Activated CD4-positive, alpha-beta memory T cell treated with anti-CD3 and anti-CD28 coated beads for 36 hours (primary cell): Measurements from ENCODE around the gene PRMT6. TPM values are rescaled to one million over a fixed set of nuclear protein-coding genes. Genes with fewer than 3 reads are reported as not detected.
"Not testable (repeated sequence)": the region's sequence is repeated elsewhere in the genome, so short reads cannot be mapped to it uniquely, and the experiment has no call there.

Experiments used
- CTCF ChIA-PET: fragments of 350-600 bp; sonication (Branson Sonifier 250); formaldehyde crosslinking; loops from one replicate; lab custom pipeline; 2021; ENCODE audit warnings: antibody characterized with exemption, inconsistent platforms; lab: Charles Lee
- POLR2A ChIA-PET: fragments of 350-600 bp; sonication (Branson Sonifier 250); formaldehyde crosslinking; loops from one replicate; lab custom pipeline; 2021; ENCODE audit warnings: antibody characterized with exemption; lab: Charles Lee
- DNase-seq: peaks from one replicate; pipeline ENCODE4 v3.0.0-alpha.2; 2020
- H3K27ac Mint-ChIP-seq: one replicate; pipeline ENCODE4 v1.8.0; 2021; ENCODE audit warnings: mixed read lengths
- H3K27me3 Mint-ChIP-seq: one replicate; pipeline ENCODE4 v1.8.0; 2021; ENCODE audit warnings: mixed read lengths
- H3K36me3 Mint-ChIP-seq: one replicate; pipeline ENCODE4 v1.8.0; 2021; ENCODE audit warnings: mixed read lengths
- H3K4me1 Mint-ChIP-seq: one replicate; pipeline ENCODE4 v1.8.0; 2021; ENCODE audit warnings: low read depth, mixed read lengths
- H3K4me3 Mint-ChIP-seq: one replicate; pipeline ENCODE4 v1.8.0; 2021; ENCODE audit warnings: mild to moderate bottlenecking, mixed read lengths
- H3K9me3 Mint-ChIP-seq: one replicate; pipeline ENCODE4 v1.8.0; 2021; ENCODE audit warnings: mixed read lengths
- intact Hi-C: fragments of 100-400 bp; cut with micrococcal nuclease; formaldehyde crosslinking; loops from one replicate; pipeline ENCODE4 v1.15.1; 2023
- total RNA-seq, 2 experiments: library from RNA; stranded (reverse); gene quantifications; one replicate each; pipeline ENCODE4 v1.2.3, GENCODE V29; 2021

PRMT6 gene
- total RNA-seq, 2 experiments from 2014 or later: 9.5 to 9.7 TPM

DNA sequence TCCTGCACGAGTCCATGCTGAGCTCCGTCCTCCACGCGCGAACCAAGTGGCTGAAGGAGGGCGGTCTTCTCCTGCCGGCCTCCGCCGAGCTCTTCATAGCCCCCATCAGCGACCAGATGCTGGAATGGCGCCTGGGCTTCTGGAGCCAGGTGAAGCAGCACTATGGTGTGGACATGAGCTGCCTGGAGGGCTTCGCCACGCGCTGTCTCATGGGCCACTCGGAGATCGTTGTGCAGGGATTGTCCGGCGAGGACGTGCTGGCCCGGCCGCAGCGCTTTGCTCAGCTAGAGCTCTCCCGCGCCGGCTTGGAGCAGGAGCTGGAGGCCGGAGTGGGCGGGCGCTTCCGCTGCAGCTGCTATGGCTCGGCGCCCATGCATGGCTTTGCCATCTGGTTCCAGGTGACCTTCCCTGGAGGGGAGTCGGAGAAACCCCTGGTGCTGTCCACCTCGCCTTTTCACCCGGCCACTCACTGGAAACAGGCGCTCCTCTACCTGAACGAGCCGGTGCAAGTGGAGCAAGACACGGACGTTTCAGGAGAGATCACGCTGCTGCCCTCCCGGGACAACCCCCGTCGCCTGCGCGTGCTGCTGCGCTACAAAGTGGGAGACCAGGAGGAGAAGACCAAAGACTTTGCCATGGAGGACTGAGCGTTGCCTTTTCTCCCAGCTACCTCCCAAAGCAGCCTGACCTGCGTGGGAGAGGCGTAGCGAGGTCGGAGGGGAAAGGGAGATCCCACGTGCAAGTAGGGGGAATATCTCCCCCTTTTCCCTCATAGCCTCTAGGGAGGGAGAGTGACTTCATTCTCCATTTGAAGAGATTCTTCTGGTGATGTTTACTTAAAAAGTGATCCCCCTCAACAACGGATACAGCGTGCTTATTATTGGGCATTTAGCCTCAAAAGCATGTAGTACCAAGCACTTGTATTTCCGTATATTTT, 991 bp downstream of the PRMT6 start:
- peak overlapping the region; percentile 90 for H3K27ac Mint-ChIP-seq
- intact Hi-C loops: loop anchor here (2.0 to 5.0 kb wide), 2 partner anchors 83 to 765 kb away; partner anchors contain the start of gene NTNG1
- DNase-seq: peak; percentile 62
- CTCF ChIA-PET: no interaction called here
- H3K9me3 Mint-ChIP-seq: no peaks in the 10 kb centered on the region
- H3K36me3 Mint-ChIP-seq: peaks cover 30% of the 10 kb centered on the region
- no peaks in the 10 kb centered on the region for H3K27me3 Mint-ChIP-seq
- peaks cover 22% of the 10 kb centered on the region for H3K4me1 Mint-ChIP-seq
- peak overlapping the region; percentile 94 for H3K4me3 Mint-ChIP-seq
- POLR2A ChIA-PET: no interaction called here

DNA sequence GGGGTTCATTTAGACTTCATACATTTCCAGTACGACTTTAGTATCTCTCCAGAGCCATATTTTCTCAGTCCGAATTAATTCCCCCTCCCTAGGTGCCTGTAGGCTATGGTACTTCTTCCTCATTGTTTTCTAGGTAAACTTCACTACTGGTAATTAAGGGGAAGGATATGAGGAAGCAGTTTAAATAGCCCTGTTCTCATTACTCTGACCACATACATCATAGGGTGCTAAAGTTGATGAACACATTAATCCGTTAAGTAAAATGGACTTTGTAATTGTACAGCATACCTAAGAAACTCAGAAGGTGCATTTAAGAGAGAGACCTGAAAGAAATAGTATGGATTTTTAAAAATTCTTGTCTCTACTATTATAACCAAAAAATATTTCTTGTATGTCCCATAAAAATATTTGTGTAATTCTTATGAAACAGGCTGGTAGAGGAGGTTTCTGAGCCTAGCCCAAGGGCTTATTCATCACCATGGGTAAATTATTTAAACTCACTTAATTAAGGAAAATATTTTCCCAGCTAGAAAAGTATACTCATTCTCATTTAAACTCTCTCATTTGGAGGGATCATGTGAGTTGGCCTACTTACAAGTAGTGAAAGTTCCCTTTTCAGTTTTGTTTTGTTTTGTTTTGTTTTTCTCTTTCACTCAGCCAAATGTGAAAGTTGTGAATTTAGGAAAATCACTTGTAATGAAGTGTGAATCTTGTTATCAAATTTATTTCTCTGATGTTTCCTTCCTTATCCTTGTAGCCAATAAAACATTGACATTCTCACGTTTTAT, 2.0 kb downstream of the PRMT6 start:
- intact Hi-C loops: loop anchor here (5.0 kb wide), 1 partner anchor 764 kb away; no protein-coding TSS in a partner anchor
- ChIA-PET CTCF (no interaction called here), POLR2A (no interaction called here)
- peak overlapping the region; percentile 38 for H3K27ac Mint-ChIP-seq
- H3K9me3 Mint-ChIP-seq: no peaks in the 10 kb centered on the region
- peaks cover 22% of the 10 kb centered on the region for H3K4me1 Mint-ChIP-seq
- peaks cover 30% of the 10 kb centered on the region for H3K36me3 Mint-ChIP-seq
- H3K27me3 Mint-ChIP-seq: no peaks in the 10 kb centered on the region
- H3K4me3 Mint-ChIP-seq: peak overlapping the region; percentile 94
- no peak for DNase-seq

GRCh38 chr1:107061886-107062285, 5.4 kb downstream of the PRMT6 start:
- no peaks in the 10 kb centered on the region for H3K9me3 Mint-ChIP-seq
- peaks cover 26% of the 10 kb centered on the region for H3K36me3 Mint-ChIP-seq
- H3K27ac Mint-ChIP-seq: no peak overlapping the region
- DNase-seq: no peak
- no peak overlapping the region for H3K4me3 Mint-ChIP-seq
- POLR2A ChIA-PET: no interaction called here
- CTCF ChIA-PET: no interaction called here
- peaks cover 18% of the 10 kb centered on the region for H3K4me1 Mint-ChIP-seq
- intact Hi-C loops: no loop called here
- H3K27me3 Mint-ChIP-seq: no peaks in the 10 kb centered on the region

- CTCF ChIA-PET: no interaction called here
- POLR2A ChIA-PET: no interaction called here
- no peak overlapping the region for H3K27ac Mint-ChIP-seq
- no peaks in the 10 kb centered on the region for H3K4me1 Mint-ChIP-seq
- DNase-seq: no peak
- H3K4me3 Mint-ChIP-seq: no peak overlapping the region
- no peaks in the 10 kb centered on the region for H3K36me3 Mint-ChIP-seq
- no peaks in the 10 kb centered on the region for H3K9me3 Mint-ChIP-seq
- intact Hi-C loops: no loop called here
- H3K27me3 Mint-ChIP-seq: peaks cover 13% of the 10 kb centered on the region
Observed at GRCh38 chr1:107073493-107073892, 17.0 kb downstream of the PRMT6 start.

DNA sequence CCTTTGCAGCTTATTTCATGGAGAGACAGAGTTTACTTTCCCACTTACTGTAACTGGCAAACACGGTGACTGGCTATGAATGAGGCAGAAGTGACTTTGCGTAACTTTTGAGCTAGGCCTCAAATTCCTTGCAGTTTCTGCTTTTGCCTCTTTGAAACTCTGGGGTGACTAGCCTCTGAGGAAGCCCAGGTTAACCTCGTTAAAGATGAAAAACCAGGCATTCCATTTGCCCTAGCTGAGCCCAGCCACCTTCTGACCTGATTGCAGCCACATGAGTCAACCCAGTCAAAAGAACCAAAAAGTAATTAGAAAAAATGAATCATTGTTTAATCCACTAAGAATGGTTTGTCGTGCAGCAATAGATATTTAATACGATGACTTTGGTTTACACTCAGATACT, 20.4 kb downstream of the PRMT6 start:
- POLR2A ChIA-PET: no interaction called here
- H3K4me3 Mint-ChIP-seq: no peak overlapping the region
- no peaks in the 10 kb centered on the region for H3K4me1 Mint-ChIP-seq
- DNase-seq: no peak
- H3K27ac Mint-ChIP-seq: no peak overlapping the region
- CTCF ChIA-PET: no interaction called here
- H3K27me3 Mint-ChIP-seq: peaks cover 9% of the 10 kb centered on the region
- no peaks in the 10 kb centered on the region for H3K9me3 Mint-ChIP-seq
- intact Hi-C loops: no loop called here
- no peaks in the 10 kb centered on the region for H3K36me3 Mint-ChIP-seq

- Mint-ChIP-seq H3K27me3 (peaks cover 13% of the 10 kb centered on the region), H3K36me3 (no peaks in the 10 kb centered on the region), H3K4me3 (no peak overlapping the region), H3K9me3 (no peaks in the 10 kb centered on the region), H3K4me1 (no peaks in the 10 kb centered on the region), H3K27ac (no peak overlapping the region)
- ChIA-PET POLR2A (no interaction called here), CTCF (no interaction called here)
- intact Hi-C loops: no loop called here
- no peak for DNase-seq
Observed at GRCh38 chr1:107079249-107079648, 22.8 kb downstream of the PRMT6 start.

DNA sequence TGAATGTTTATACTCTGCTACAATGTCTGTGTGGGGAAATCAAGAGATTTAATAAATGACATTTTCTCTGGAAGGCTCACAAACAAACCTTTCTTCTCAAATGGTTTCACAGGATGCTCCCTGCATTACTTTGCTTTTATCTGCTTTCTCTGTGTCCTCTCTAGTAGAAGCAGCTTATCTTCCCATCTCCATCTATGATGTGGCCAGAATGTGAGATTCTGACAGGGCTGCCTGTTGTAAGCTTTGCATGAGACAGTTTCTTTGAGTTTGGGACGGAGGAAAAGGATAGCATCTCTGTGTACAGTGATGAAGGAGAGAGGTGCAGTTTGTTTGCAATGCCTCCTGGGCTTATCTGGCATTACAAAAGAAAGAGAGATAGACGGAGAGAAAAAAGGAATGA, 24.6 kb downstream of the PRMT6 start:
- no peak for DNase-seq
- POLR2A ChIA-PET: no interaction called here
- intact Hi-C loops: no loop called here
- no peak overlapping the region for H3K4me3 Mint-ChIP-seq
- peaks cover 14% of the 10 kb centered on the region for H3K9me3 Mint-ChIP-seq
- H3K27me3 Mint-ChIP-seq: peaks cover 7% of the 10 kb centered on the region
- CTCF ChIA-PET: no interaction called here
- H3K4me1 Mint-ChIP-seq: no peaks in the 10 kb centered on the region
- no peak overlapping the region for H3K27ac Mint-ChIP-seq
- no peaks in the 10 kb centered on the region for H3K36me3 Mint-ChIP-seq

DNA sequence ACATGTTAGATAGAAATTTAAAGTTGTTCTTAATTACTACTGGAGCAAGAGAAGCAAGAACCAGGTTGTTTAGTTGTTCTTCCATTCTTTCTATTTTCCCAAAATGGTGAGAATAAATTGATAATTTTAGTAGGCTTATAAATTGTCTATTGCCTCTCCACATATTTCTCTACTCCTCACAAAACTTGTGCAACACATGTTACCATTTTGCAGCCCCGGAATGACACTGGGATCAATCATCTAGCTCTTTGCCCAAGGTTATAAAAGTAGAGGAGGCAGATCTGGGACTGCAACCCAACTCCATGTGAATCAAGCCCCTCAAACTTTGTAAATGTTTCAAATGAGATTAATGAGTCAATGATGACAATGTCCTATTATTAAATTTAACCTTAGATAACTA, 34.9 kb downstream of the PRMT6 start:
- intact Hi-C loops: no loop called here
- POLR2A ChIA-PET: no interaction called here
- Mint-ChIP-seq H3K27me3 (peaks cover 4% of the 10 kb centered on the region), H3K9me3 (peaks cover 3% of the 10 kb centered on the region), H3K27ac (no peak overlapping the region), H3K4me3 (no peak overlapping the region), H3K4me1 (no peaks in the 10 kb centered on the region), H3K36me3 (no peaks in the 10 kb centered on the region)
- DNase-seq: no peak
- CTCF ChIA-PET: no interaction called here

DNA sequence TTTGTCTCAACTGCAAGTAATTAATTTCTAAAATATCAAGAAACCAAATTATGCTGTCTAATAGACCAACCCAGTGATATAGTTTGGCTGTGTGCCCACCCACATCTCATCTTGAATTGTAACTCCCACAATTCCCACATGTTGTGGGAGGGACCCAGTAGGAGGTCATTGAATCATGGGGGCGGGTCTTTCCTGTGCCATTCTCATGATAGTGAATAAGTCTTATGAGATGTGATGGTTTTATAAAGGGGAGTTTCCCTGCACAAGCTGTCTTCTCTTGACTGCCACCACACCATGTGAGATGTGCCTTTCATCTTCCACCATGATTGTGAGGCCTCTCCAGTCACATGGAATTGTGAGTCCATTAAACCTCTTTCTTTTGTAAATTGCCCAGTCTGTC, 36.9 kb downstream of the PRMT6 start:
- H3K4me3 Mint-ChIP-seq, H3K27me3 Mint-ChIP-seq, H3K4me1 Mint-ChIP-seq, H3K27ac Mint-ChIP-seq, CTCF ChIA-PET, POLR2A ChIA-PET, H3K9me3 Mint-ChIP-seq, intact Hi-C loops, DNase-seq, H3K36me3 Mint-ChIP-seq: not testable (repeated sequence)

DNA sequence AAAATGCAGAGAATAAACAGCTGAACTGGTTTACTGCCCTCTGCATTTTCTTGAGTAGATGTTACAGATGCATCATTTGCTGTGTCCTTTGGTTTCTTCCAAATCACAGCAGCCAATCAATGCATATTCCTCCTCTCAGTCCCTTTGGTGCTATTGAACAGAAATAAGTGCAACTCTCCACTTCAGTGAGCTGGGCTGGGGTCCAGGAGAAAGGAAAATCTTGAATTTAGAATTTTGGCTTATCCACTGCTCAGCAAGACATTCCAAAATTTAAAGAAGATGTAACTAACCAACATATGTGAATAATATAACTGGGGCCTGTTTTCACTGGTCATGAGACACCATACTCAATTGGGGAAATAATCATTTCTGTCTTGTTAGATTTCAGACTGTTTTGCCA, 39.2 kb downstream of the PRMT6 start:
- Mint-ChIP-seq H3K27ac (no peak overlapping the region), H3K36me3 (no peaks in the 10 kb centered on the region), H3K4me1 (no peaks in the 10 kb centered on the region), H3K9me3 (peaks cover 4% of the 10 kb centered on the region), H3K27me3 (peaks cover 7% of the 10 kb centered on the region), H3K4me3 (no peak overlapping the region)
- intact Hi-C loops: no loop called here
- ChIA-PET CTCF (no interaction called here), POLR2A (no interaction called here)
- no peak for DNase-seq

DNA sequence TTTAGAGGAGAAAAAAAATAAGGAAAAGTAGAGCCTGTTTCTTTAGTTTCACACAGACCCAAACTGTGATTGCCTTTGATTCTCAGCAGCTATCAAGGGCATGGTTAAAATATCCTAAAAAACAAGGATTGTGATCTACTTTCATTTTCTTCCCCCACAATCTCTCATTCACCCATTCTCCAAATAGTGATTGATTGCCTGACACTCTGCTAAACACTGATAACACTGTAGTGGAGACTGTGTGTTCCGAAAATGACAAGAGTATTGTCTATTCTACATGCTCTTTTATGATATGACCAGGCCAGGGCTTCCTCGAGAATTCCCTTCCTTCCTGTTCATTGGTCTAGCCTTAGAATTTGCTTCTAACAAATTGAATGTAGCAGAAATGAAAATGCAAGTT, 40.2 kb downstream of the PRMT6 start:
- Mint-ChIP-seq H3K36me3 (no peaks in the 10 kb centered on the region), H3K4me1 (no peaks in the 10 kb centered on the region), H3K27ac (no peak overlapping the region), H3K9me3 (peaks cover 4% of the 10 kb centered on the region), H3K27me3 (peaks cover 6% of the 10 kb centered on the region), H3K4me3 (no peak overlapping the region)
- CTCF ChIA-PET: no interaction called here
- POLR2A ChIA-PET: no interaction called here
- DNase-seq: no peak
- intact Hi-C loops: no loop called here

DNA sequence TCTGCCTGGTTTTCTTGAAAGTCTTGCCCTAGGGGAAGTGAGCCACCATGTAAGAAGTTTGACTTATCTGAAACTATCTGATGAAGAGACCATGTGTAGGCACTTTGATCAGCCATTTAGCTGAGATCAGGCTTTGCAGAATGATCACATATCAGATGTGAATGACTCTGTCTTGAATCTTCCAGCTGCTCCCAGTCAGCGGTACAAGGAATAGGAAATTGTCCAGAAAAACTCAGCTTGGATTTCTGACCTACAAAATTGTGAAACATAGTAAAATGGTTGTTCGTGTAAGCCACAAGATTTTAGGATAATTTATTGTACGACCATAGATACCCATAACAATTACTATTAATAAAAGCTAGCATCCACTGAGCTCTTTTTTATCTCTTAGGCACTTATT, 42.5 kb downstream of the PRMT6 start:
- ChIA-PET CTCF (no interaction called here), POLR2A (no interaction called here)
- DNase-seq: no peak
- peaks cover 4% of the 10 kb centered on the region for H3K9me3 Mint-ChIP-seq
- peaks cover 5% of the 10 kb centered on the region for H3K27me3 Mint-ChIP-seq
- no peak overlapping the region for H3K27ac Mint-ChIP-seq
- no peak overlapping the region for H3K4me3 Mint-ChIP-seq
- no peaks in the 10 kb centered on the region for H3K36me3 Mint-ChIP-seq
- no peaks in the 10 kb centered on the region for H3K4me1 Mint-ChIP-seq
- intact Hi-C loops: no loop called here
